Neural progenitor cell (in vitro differentiated cells): ENCODE measurements around the gene ABCC1. TPM values are rescaled to one million over a fixed set of nuclear protein-coding genes. Genes with fewer than 3 reads are reported as not detected.

Experiments used
- DNase-seq: peaks from one replicate; pipeline ENCODE4 v3.0.0-alpha.2; 2016; ENCODE audit warnings: low spot score
- H2AFZ ChIP-seq: fragments of 200-600 bp; sonication (generic); replicated peaks from 2 replicates; pipeline ENCODE4 v1.6.1; 2016; ENCODE audit warnings: antibody characterized with exemption
- H3F3A ChIP-seq: fragments of 200-600 bp; sonication (generic); 2 replicates; pipeline ENCODE4 v1.6.1; 2016; ENCODE audit warnings: antibody characterized with exemption, low read depth
- H3K27ac ChIP-seq: fragments of 200-600 bp; sonication (generic); 2 replicates; pipeline ENCODE4 v1.5.1; 2016; ENCODE audit warnings: mild to moderate bottlenecking
- H3K27me3 ChIP-seq: fragments of 200-600 bp; sonication (generic); 2 replicates; pipeline ENCODE4 v1.6.1; 2016; ENCODE audit warnings: mild to moderate bottlenecking, moderate library complexity
- H3K36me3 ChIP-seq: fragments of 200-600 bp; sonication (generic); 2 replicates; pipeline ENCODE4 v1.5.1; 2016
- H3K4me1 ChIP-seq: fragments of 200-600 bp; sonication (generic); 2 replicates; pipeline ENCODE4 v1.6.1; 2016; ENCODE audit warnings: mixed run types
- H3K4me2 ChIP-seq: fragments of 200-600 bp; sonication (generic); 2 replicates; pipeline ENCODE4 v1.6.1; 2016
- H3K4me3 ChIP-seq: fragments of 200-600 bp; sonication (generic); 2 replicates; pipeline ENCODE4 v1.5.1; 2016
- H3K79me2 ChIP-seq: fragments of 200-600 bp; sonication (generic); 2 replicates; pipeline ENCODE4 v1.6.1; 2016; ENCODE audit warnings: low read depth
- H3K9ac ChIP-seq: fragments of 200-600 bp; sonication (generic); 2 replicates; pipeline ENCODE4 v1.6.1; 2016
- H3K9me3 ChIP-seq: fragments of 200-600 bp; sonication (generic); 2 replicates; pipeline ENCODE4 v1.5.1; 2016; ENCODE audit warnings: low read depth
- H4K20me1 ChIP-seq: fragments of 200-600 bp; sonication (generic); 2 replicates; pipeline ENCODE4 v1.6.1; 2016; ENCODE audit warnings: low read depth
- H3K27ac Mint-ChIP-seq: 3 replicates; pipeline ENCODE4 v1.8.0; 2021; ENCODE audit warnings: mixed read lengths
- H3K27me3 Mint-ChIP-seq: 2 replicates; pipeline ENCODE4 v1.8.0; 2022; ENCODE audit warnings: low read depth, mild to moderate bottlenecking, inconsistent platforms, moderate library complexity, mixed read lengths; ENCODE audit not compliant: insufficient read depth
- H3K36me3 Mint-ChIP-seq: 3 replicates; pipeline ENCODE4 v1.8.0; 2021; ENCODE audit warnings: mixed read lengths
- H3K4me1 Mint-ChIP-seq: 3 replicates; pipeline ENCODE4 v1.8.0; 2021; ENCODE audit warnings: mixed read lengths
- H3K4me3 Mint-ChIP-seq: 3 replicates; pipeline ENCODE4 v1.8.0; 2021; ENCODE audit warnings: mild to moderate bottlenecking, moderate library complexity, mixed read lengths
- H3K9me3 Mint-ChIP-seq: 3 replicates; pipeline ENCODE4 v1.8.0; 2020; ENCODE audit warnings: mixed read lengths
- CTCF ChIP-seq: fragments of 200-600 bp; sonication (generic); IDR thresholded peaks from 2 replicates; pipeline ENCODE4 v1.5.1; 2017; ENCODE audit warnings: antibody characterized with exemption, mild to moderate bottlenecking
- EZH2 ChIP-seq: fragments of 200-600 bp; sonication (generic); IDR thresholded peaks from 2 replicates; pipeline ENCODE4 v1.6.1; 2017; ENCODE audit warnings: antibody characterized with exemption, mild to moderate bottlenecking, moderate library complexity
- EZH2phosphoT487 ChIP-seq: fragments of 200-600 bp; sonication (generic); IDR thresholded peaks from 2 replicates; pipeline ENCODE4 v1.6.1; 2017; ENCODE audit warnings: antibody characterized with exemption
- total RNA-seq: library from RNA; depleted of rRNA; stranded (reverse); fragments of >200 nt; gene quantifications from 2 replicates; pipeline ENCODE4 v1.2.3, GENCODE V29; 2015; ENCODE audit warnings: low replicate concordance

ABCC1 gene
- total RNA-seq, 1 donor from 2014 or later = 17.5 TPM

GRCh38 chr16:16006650-16007049 is 57.2 kb downstream of the ABCC1 start:
- Histone ChIP-seq H3K4me2 (no peak overlapping the region), H2AFZ (no peak overlapping the region), H3K79me2 (peaks cover 24% of the 10 kb centered on the region), H3K9ac (no peak overlapping the region), H3K27ac (no peak overlapping the region), H3K4me1 (no peaks in the 10 kb centered on the region), H3K27me3 (no peaks in the 10 kb centered on the region), H3F3A (no peaks in the 10 kb centered on the region), H3K4me3 (no peak overlapping the region), H3K36me3 (no peaks in the 10 kb centered on the region), H3K9me3 (no peaks in the 10 kb centered on the region), H4K20me1 (peaks cover 8% of the 10 kb centered on the region)
- Mint-ChIP-seq H3K4me1 (peaks cover 3% of the 10 kb centered on the region), H3K36me3 (peaks cover 8% of the 10 kb centered on the region), H3K9me3 (no peaks in the 10 kb centered on the region), H3K4me3 (no peak overlapping the region), H3K27me3 (no peaks in the 10 kb centered on the region), H3K27ac (no peak overlapping the region)
- no peak for TF ChIP-seq EZH2phosphoT487
- TF ChIP-seq EZH2 = no peak
- TF ChIP-seq CTCF = no peak
- DNase-seq = no peak

GRCh38 chr16:16007743-16008111 is 58.3 kb downstream of the ABCC1 start:
- H3K27ac Mint-ChIP-seq = no peak overlapping the region

GRCh38 chr16:16008666-16009065 is 59.2 kb downstream of the ABCC1 start:
- Histone ChIP-seq H3K27me3 (no peaks in the 10 kb centered on the region), H3K4me2 (no peak overlapping the region), H2AFZ (no peak overlapping the region), H3F3A (no peaks in the 10 kb centered on the region), H3K4me3 (no peak overlapping the region), H4K20me1 (no peaks in the 10 kb centered on the region), H3K36me3 (no peaks in the 10 kb centered on the region), H3K79me2 (peaks cover 24% of the 10 kb centered on the region), H3K27ac (no peak overlapping the region), H3K9me3 (no peaks in the 10 kb centered on the region), H3K4me1 (no peaks in the 10 kb centered on the region), H3K9ac (no peak overlapping the region)
- DNase-seq = no peak
- Mint-ChIP-seq H3K9me3 (no peaks in the 10 kb centered on the region), H3K36me3 (peaks cover 8% of the 10 kb centered on the region), H3K4me1 (peaks cover 3% of the 10 kb centered on the region), H3K27me3 (no peaks in the 10 kb centered on the region), H3K27ac (no peak overlapping the region), H3K4me3 (no peak overlapping the region)
- TF ChIP-seq EZH2 (no peak), EZH2phosphoT487 (no peak), CTCF (no peak)

More at GRCh38 chr16:16007743-16008111, 58.3 kb downstream of the ABCC1 start:
- TF ChIP-seq CTCF (no peak), EZH2 (no peak), EZH2phosphoT487 (no peak)
- H4K20me1 ChIP-seq = no peaks in the 10 kb centered on the region
- H3K36me3 ChIP-seq = no peaks in the 10 kb centered on the region
- H2AFZ ChIP-seq = no peak overlapping the region
- H3K4me1 ChIP-seq = no peaks in the 10 kb centered on the region
- Mint-ChIP-seq H3K4me3 (no peak overlapping the region), H3K9me3 (no peaks in the 10 kb centered on the region), H3K4me1 (peaks cover 3% of the 10 kb centered on the region), H3K36me3 (peaks cover 8% of the 10 kb centered on the region), H3K27me3 (no peaks in the 10 kb centered on the region)
- no peak for DNase-seq
- H3K4me2 ChIP-seq = no peak overlapping the region
- no peak overlapping the region for H3K27ac ChIP-seq
- no peaks in the 10 kb centered on the region for H3K27me3 ChIP-seq
- no peaks in the 10 kb centered on the region for H3K9me3 ChIP-seq
- no peak overlapping the region for H3K9ac ChIP-seq
- peaks cover 24% of the 10 kb centered on the region for H3K79me2 ChIP-seq
- H3K4me3 ChIP-seq = no peak overlapping the region
- no peaks in the 10 kb centered on the region for H3F3A ChIP-seq
